IPS-NIHi11 (cell line): ENCODE measurements around the gene AQP7.
"Not testable (repeated sequence)": the region's sequence is repeated elsewhere in the genome, so short reads cannot be mapped to it uniquely, and the experiment has no call there.

ENCODE experiments used
- DNase-seq: peaks from one replicate; pipeline ENCODE4 v3.0.0; 2012; ENCODE audit warnings: mixed read lengths, low spot score

AQP7 gene

GRCh38 chr9:33402371-33402770 is at the start of gene AQP7:
Gene AQP7 (minus strand): TSS chr9:33402568. CDS start chr9:33401262, 1,306 bp downstream.
- DNase-seq = not testable (repeated sequence)

- no peak for DNase-seq
These were observed 48.3 kb upstream of the AQP7 start for GRCh38 chr9:33450621-33451146.

- no peak for DNase-seq
These were observed 47.3 kb upstream of the AQP7 start for GRCh38 chr9:33449715-33450114.

- DNase-seq = no peak
These were observed 45.6 kb upstream of the AQP7 start for GRCh38 chr9:33447799-33448553.

GRCh38 chr9:33446946-33447798 is 44.8 kb upstream of the AQP7 start, which contains the start of gene AQP3:
Gene AQP3 (minus strand): TSS chr9:33447593. CDS start chr9:33447530, 63 bp downstream.
- peak; percentile 89 for DNase-seq

GRCh38 chr9:33446240-33446945 is 44.0 kb upstream of the AQP7 start:
- no peak for DNase-seq

- DNase-seq = no peak
These were observed 43.2 kb upstream of the AQP7 start for GRCh38 chr9:33445389-33446239.

- no peak for DNase-seq
These were observed 41.2 kb upstream of the AQP7 start for GRCh38 chr9:33443464-33444154.

- DNase-seq = no peak
These were observed 40.7 kb upstream of the AQP7 start for GRCh38 chr9:33443047-33443446.

- no peak for DNase-seq
These were observed 39.8 kb upstream of the AQP7 start for GRCh38 chr9:33442125-33442524.

GRCh38 chr9:33440609-33441008 is 38.2 kb upstream of the AQP7 start:
- DNase-seq = no peak

GRCh38 chr9:33440204-33440603 is 37.8 kb upstream of the AQP7 start:
- DNase-seq = no peak

GRCh38 chr9:33439731-33440130 is 37.4 kb upstream of the AQP7 start:
- no peak for DNase-seq

- no peak for DNase-seq
These were observed 36.7 kb upstream of the AQP7 start for GRCh38 chr9:33438926-33439680.

GRCh38 chr9:33437898-33438297 is 35.5 kb upstream of the AQP7 start:
- no peak for DNase-seq

- no peak for DNase-seq
These were observed 34.8 kb upstream of the AQP7 start for GRCh38 chr9:33437205-33437604.

- no peak for DNase-seq
These were observed 34.1 kb upstream of the AQP7 start for GRCh38 chr9:33436445-33436844.

- no peak for DNase-seq
These were observed 33.5 kb upstream of the AQP7 start for GRCh38 chr9:33435821-33436277.

GRCh38 chr9:33434317-33435105 is 32.1 kb upstream of the AQP7 start:
- no peak for DNase-seq
